Stomach (tissue), 9 donors: ENCODE results near the gene ATL1. TPM values are rescaled to one million over a fixed set of nuclear protein-coding genes. Genes with fewer than 3 reads are reported as not detected.
A peak's percentile ranks its signal among the peaks of the same experiment; 100 is the strongest.

Source experiments
- DNase-seq, 2 donors: peaks; one replicate each; pipeline versions ENCODE4 v3.0.0 to v3.0.0-alpha.2; 2013 to 2019
- H3K27ac ChIP-seq, 5 donors: fragments of 200-600 bp in 4 of 5; sonication (generic) in 4 of 5; one replicate each; pipeline ENCODE4 v1.5.1; 2013 to 2019; ENCODE audit warnings: mild to moderate bottlenecking in 1 of 5, moderate library complexity in 1 of 5
- H3K27me3 ChIP-seq, 3 donors: fragments of 200-600 bp; sonication (generic); one replicate each; pipeline ENCODE4 v1.5.1; 2017 to 2019; ENCODE audit warnings: mixed run types in 1 of 3
- H3K36me3 ChIP-seq, 4 donors: fragments of 200-600 bp; sonication (generic); 1 replicate in 3 of 4; 2 replicates in 1 of 4; pipeline ENCODE4 v1.5.1; 2016 to 2019
- H3K4me1 ChIP-seq, 4 donors: fragments of 200-600 bp; sonication (generic); one replicate each; pipeline ENCODE4 v1.5.1; 2016 to 2019
- H3K4me3 ChIP-seq, 4 donors: fragments of 200-600 bp; sonication (generic) in 3 of 4; one replicate each; pipeline ENCODE4 v1.5.1; 2016 to 2019; ENCODE audit warnings: mild to moderate bottlenecking in 1 of 4
- H3K9me3 ChIP-seq, 4 donors: fragments of 200-600 bp; sonication (generic); one replicate each; pipeline ENCODE4 v1.5.1; 2016 to 2019
- EP300 ChIP-seq: sonication (generic); formaldehyde crosslinking; IDR thresholded peaks from one replicate; pipeline ENCODE4 v1.6.1; 2017; ENCODE audit warnings: antibody characterized with exemption
- POLR2A ChIP-seq, 4 donors: fragments of 450-650 bp; IDR thresholded peaks; one replicate each; pipeline ENCODE4 v1.6.1; 2016; ENCODE audit warnings: antibody characterized with exemption in 4 of 4, control low read depth in 2 of 4, mild to moderate bottlenecking in 1 of 4, moderate library complexity in 1 of 4
- POLR2AphosphoS5 ChIP-seq, 3 donors: sonication (generic); formaldehyde crosslinking; IDR thresholded peaks; one replicate each; pipeline ENCODE4 v1.6.1; 2016; ENCODE audit warnings: antibody characterized with exemption in 3 of 3
- WGBS, 5 donors: extraction: QIAGEN DNeasy Blood & Tissue Kit in 3 of 5; methylation state at CpG; one replicate each; pipeline versions ENCODE4 v1.1.5 to v1.1.7; 2013 to 2018; 5-methylcytosine and 5-hydroxymethylcytosine counted together
- intact Hi-C: fragments of 100-400 bp; cut with DNase I; formaldehyde crosslinking; loops from one replicate; pipeline ENCODE4 v1.15.1; 2023; ENCODE audit warnings: low total_unique reads
- polyA plus RNA-seq, 3 donors: library from polyadenylated mRNA; stranded (reverse); fragments of 200-250 nt; gene quantifications; one replicate each; pipeline ENCODE4 v1.2.3, GENCODE V29; 2013
- total RNA-seq, 5 donors: library from RNA; depleted of rRNA; stranded (reverse); fragments of >200 nt; gene quantifications; one replicate each; pipeline versions ENCODE4 v1.1.0 to v1.2.3, GENCODE V29; 2014 to 2016
- TF ChIP-seq, protein P1 (sequence below), 7 experiments: fragments of 450-650 bp in 4 of 7; fragments of 200-600 bp in 3 of 7; sonication (generic) in 3 of 7; IDR thresholded peaks; one replicate each; pipeline ENCODE4 v1.5.1; 2016 to 2019; ENCODE audit warnings: antibody characterized with exemption in 7 of 7, control low read depth in 2 of 7, mild to moderate bottlenecking in 1 of 7
- donor health status: healthy with polysubstance abuse.
- donor health status: Bipolar disorder and iron deficiency.
- donor health status: healthy.

Gene ATL1
- total and polyA plus RNA-seq, 8 donors = 0.58 to 10.1 (median 2.2) TPM

DNA sequence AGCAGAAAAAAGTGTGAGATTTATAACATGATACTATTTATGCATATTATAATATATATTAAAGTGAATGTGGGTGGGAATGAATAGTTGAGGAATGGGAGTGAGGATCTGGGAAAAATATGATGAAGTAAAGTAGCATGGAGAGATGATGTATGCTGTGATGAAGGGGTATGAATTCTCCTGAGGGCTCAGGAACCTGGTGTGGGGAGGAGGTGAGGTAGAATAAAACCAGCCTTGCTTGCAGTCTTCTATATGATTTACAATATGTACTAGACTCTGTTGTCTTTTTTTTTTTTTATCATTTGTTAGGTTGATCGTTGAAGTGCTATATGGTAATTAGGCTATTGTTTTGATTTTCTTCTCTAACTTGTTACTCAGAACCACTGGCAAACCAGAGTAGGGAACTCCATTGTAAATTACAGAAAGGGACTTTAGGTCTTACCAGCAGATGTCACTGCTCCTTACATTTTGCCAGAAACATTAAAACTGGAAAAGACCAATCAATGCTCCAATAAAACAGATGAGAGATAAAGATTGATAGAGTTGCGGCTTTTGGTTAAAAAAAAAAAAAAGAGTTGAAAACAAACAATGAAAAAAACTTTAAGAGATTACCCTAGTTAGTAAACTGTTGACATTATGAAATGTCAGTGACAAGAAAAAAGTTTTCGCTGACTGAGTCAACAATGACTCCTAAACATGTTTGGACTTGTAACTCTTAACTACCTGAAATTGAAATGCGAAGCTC, 39.9 kb downstream of the ATL1 start:
- WGBS, 5 donors = 17 to 33% (median 26%) methylated on average over 4 of the region's 4 CpGs
- TF ChIP-seq, protein P1, sequence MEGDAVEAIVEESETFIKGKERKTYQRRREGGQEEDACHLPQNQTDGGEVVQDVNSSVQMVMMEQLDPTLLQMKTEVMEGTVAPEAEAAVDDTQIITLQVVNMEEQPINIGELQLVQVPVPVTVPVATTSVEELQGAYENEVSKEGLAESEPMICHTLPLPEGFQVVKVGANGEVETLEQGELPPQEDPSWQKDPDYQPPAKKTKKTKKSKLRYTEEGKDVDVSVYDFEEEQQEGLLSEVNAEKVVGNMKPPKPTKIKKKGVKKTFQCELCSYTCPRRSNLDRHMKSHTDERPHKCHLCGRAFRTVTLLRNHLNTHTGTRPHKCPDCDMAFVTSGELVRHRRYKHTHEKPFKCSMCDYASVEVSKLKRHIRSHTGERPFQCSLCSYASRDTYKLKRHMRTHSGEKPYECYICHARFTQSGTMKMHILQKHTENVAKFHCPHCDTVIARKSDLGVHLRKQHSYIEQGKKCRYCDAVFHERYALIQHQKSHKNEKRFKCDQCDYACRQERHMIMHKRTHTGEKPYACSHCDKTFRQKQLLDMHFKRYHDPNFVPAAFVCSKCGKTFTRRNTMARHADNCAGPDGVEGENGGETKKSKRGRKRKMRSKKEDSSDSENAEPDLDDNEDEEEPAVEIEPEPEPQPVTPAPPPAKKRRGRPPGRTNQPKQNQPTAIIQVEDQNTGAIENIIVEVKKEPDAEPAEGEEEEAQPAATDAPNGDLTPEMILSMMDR (IDR thresholded peaks at IDR 0.05) = peak in 5 of 7 experiments; percentile 26 to 66 (median 52)
- no peak for TF ChIP-seq EP300
- H3K27ac ChIP-seq = no peak overlapping the region
- H3K36me3 ChIP-seq = no peaks in the 10 kb centered on the region
- intact Hi-C loops = loop anchor here (10.0 kb wide), 1 partner anchor 175 kb away; no protein-coding TSS in a partner anchor
- H3K9me3 ChIP-seq = no peaks in the 10 kb centered on the region
- H3K4me3 ChIP-seq = no peak overlapping the region
- DNase-seq = peak in 1 of 2 donors; percentile 68
- H3K27me3 ChIP-seq = no peaks in the 10 kb centered on the region
- peaks cover 0 to 12% (median 8%) of the 10 kb centered on the region in 4 donors for H3K4me1 ChIP-seq

DNA sequence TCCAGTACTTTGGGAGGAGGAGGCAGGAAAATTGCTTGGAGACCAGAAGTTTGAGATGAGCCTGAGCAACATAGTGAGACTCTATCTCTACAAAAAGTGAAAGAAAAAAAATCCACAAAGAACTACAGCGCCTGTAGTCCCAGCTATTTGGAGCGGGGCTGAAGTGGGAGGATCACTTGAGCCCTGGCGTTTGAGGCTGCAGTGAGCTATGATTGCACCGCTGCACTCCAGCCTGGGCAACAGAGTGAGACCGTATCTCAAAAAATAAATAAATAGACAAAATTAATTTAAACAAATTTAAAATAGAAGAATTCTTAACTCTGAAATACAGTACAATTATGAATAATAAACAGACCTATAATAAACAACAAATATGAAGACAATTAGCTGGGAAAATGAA, 40.9 kb downstream of the ATL1 start:
- Histone ChIP-seq H3K4me1 (peaks cover 0 to 12% (median 8%) of the 10 kb centered on the region in 4 donors), H3K9me3 (no peaks in the 10 kb centered on the region), H3K4me3 (no peak overlapping the region), H3K27me3 (no peaks in the 10 kb centered on the region), H3K36me3 (no peaks in the 10 kb centered on the region), H3K27ac (no peak overlapping the region)
- WGBS, 5 donors = 60 to 76% (median 65%) methylated on average over 5 of the region's 5 CpGs
- intact Hi-C loops = loop anchor here (10.0 kb wide), 1 partner anchor 174 kb away; no protein-coding TSS in a partner anchor
- peak in 1 of 2 donors; percentile 27 for DNase-seq
- no peak for TF ChIP-seq POLR2AphosphoS5 (IDR thresholded peaks at IDR 0.05)
- TF ChIP-seq POLR2A (IDR thresholded peaks at IDR 0.05) = no peak

DNA sequence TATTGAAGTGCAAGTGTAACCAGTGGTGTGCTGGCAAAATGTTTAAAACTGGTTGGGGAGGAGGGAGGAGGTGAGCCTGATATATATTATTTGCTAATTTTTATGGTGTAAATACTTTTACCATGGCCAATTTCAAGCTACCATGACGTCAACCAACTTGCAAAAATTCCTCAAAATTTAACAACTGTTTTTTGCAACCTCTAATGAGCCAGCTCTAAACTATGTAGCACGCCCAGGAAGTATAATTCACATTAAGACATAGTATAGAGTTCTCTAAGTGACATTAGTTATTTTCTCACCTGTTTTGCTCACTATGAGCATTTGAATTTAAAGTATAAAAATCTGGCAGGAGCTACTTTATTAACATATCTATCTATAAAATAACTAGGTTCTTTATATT, 41.4 kb downstream of the ATL1 start:
- DNase-seq = no peak
- no peaks in the 10 kb centered on the region for H3K27me3 ChIP-seq
- no peaks in the 10 kb centered on the region for H3K9me3 ChIP-seq
- TF ChIP-seq POLR2A (IDR thresholded peaks at IDR 0.05) (no peak), EP300 (no peak), POLR2AphosphoS5 (IDR thresholded peaks at IDR 0.05) (no peak)
- TF ChIP-seq, protein P1 (IDR thresholded peaks at IDR 0.05) = no peak
- H3K4me3 ChIP-seq = no peak overlapping the region
- intact Hi-C loops = loop anchor here (10.0 kb wide), 1 partner anchor 173 kb away; no protein-coding TSS in a partner anchor
- WGBS, 5 donors = 91 to 93% (median 91%) methylated on average over 2 of the region's 2 CpGs
- no peaks in the 10 kb centered on the region for H3K36me3 ChIP-seq
- H3K27ac ChIP-seq = no peak overlapping the region
- H3K4me1 ChIP-seq = peaks cover 0 to 12% (median 8%) of the 10 kb centered on the region in 4 donors

DNA sequence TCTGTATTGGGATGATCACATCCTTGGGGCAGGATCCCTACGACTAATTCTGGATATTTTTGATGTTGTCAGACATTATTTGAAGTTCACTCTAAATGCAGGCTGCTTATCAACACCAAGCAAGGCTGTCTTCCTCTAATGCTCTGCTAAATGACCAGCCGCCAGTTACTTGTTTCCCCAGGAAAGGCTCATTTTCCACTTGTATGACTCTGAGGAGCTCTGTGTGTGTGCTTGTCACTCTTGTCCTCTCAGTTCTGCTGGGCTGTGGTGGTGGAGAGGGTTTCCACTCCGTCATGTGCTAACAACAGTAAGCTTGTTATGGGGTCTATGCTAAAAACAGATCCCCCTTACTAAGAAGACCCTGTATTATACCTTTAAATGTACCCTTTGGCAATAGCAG, 42.1 kb downstream of the ATL1 start:
- WGBS, 5 donors = 81 to 86% (median 84%) methylated on average over 3 of the region's 3 CpGs
- no peak for DNase-seq
- H3K4me1 ChIP-seq = peaks cover 0 to 12% (median 8%) of the 10 kb centered on the region in 4 donors
- intact Hi-C loops = loop anchor here (10.0 kb wide), 1 partner anchor 173 kb away; no protein-coding TSS in a partner anchor
- no peak overlapping the region for H3K27ac ChIP-seq
- H3K9me3 ChIP-seq = no peaks in the 10 kb centered on the region
- no peak for TF ChIP-seq EP300
- TF ChIP-seq POLR2A (IDR thresholded peaks at IDR 0.05) = no peak
- TF ChIP-seq POLR2AphosphoS5 (IDR thresholded peaks at IDR 0.05) = no peak
- TF ChIP-seq, protein P1 (IDR thresholded peaks at IDR 0.05) = no peak
- no peaks in the 10 kb centered on the region for H3K36me3 ChIP-seq
- no peaks in the 10 kb centered on the region for H3K27me3 ChIP-seq
- H3K4me3 ChIP-seq = no peak overlapping the region

DNA sequence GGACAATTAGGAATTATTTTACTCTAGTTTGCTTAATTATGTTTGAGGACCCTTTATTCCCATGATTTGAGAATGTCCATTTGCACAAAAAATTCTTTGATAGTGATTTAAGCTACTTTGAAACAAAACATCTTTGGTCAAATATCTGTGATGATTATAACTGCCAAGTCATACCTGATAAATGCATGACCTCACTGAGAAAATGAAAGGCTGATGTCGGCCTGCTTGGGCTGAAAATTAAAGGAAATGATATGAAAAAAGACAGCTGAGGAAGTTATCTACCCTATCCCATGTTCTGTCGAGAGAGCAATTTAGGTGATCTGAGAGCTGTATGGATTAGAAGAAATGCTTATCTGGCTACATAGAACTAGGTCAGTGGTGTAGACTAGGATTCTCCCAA, 43.6 kb downstream of the ATL1 start:
- intact Hi-C loops = loop anchor here (10.0 kb wide), 1 partner anchor 171 kb away; no protein-coding TSS in a partner anchor
- no peak overlapping the region for H3K27ac ChIP-seq
- DNase-seq = no peak

More for the DNA sequence above, 43.6 kb downstream of the ATL1 start:
- H3K27me3 ChIP-seq = no peaks in the 10 kb centered on the region
- H3K9me3 ChIP-seq = no peaks in the 10 kb centered on the region
- no peaks in the 10 kb centered on the region for H3K36me3 ChIP-seq
- peaks cover 0 to 12% (median 8%) of the 10 kb centered on the region in 4 donors for H3K4me1 ChIP-seq
- TF ChIP-seq EP300 (no peak), POLR2A (IDR thresholded peaks at IDR 0.05) (no peak), POLR2AphosphoS5 (IDR thresholded peaks at IDR 0.05) (no peak)
- TF ChIP-seq, protein P1 (IDR thresholded peaks at IDR 0.05) = no peak
- H3K4me3 ChIP-seq = no peak overlapping the region
- WGBS, 5 donors = 46 to 56% (median 49%) methylated on average over 2 of the region's 2 CpGs
